MM.1S (cell line): ENCODE results near the gene LBHD2.

Experiments used
- DNase-seq: peaks from one replicate; pipeline ENCODE4 v3.0.0-alpha.2; 2015
- H2AFZ ChIP-seq: fragments of 300-600 bp; sonication (generic); 2 replicates; pipeline ENCODE4 v1.6.0; 2016; ENCODE audit warnings: antibody characterized with exemption, low read length
- H3F3A ChIP-seq: fragments of 300-600 bp; sonication (generic); 2 replicates; pipeline ENCODE4 v1.6.1; 2016; ENCODE audit warnings: mild to moderate bottlenecking, antibody characterized with exemption, low read length, moderate library complexity, mixed read lengths; ENCODE audit not compliant: insufficient read depth
- H3K27ac ChIP-seq: fragments of 300-600 bp; sonication (generic); 2 replicates; pipeline ENCODE4 v1.5.1; 2016; ENCODE audit warnings: mild to moderate bottlenecking, low read length
- H3K27me3 ChIP-seq: fragments of 300-600 bp; sonication (generic); replicated peaks from 2 replicates; pipeline ENCODE4 v1.6.0; 2016; ENCODE audit warnings: low read length; ENCODE audit not compliant: insufficient read depth
- H3K36me3 ChIP-seq: fragments of 300-600 bp; sonication (generic); replicated peaks from 2 replicates; pipeline ENCODE4 v1.6.1; 2016; ENCODE audit warnings: mild to moderate bottlenecking, low read length, mixed read lengths; ENCODE audit not compliant: insufficient read depth
- H3K4me1 ChIP-seq: fragments of 300-600 bp; sonication (generic); 2 replicates; pipeline ENCODE4 v1.6.1; 2016; ENCODE audit warnings: low read length, mixed read lengths
- H3K4me2 ChIP-seq: fragments of 300-600 bp; sonication (generic); 2 replicates; pipeline ENCODE4 v1.6.0; 2016; ENCODE audit warnings: low read depth, low read length
- H3K4me3 ChIP-seq: fragments of 300-600 bp; sonication (generic); 2 replicates; pipeline ENCODE4 v1.5.1; 2016; ENCODE audit warnings: low read length, mixed read lengths
- H3K79me2 ChIP-seq: fragments of 300-600 bp; sonication (generic); 2 replicates; pipeline ENCODE4 v1.6.1; 2016; ENCODE audit warnings: mixed run types, low read length, mixed read lengths
- H3K9ac ChIP-seq: fragments of 300-600 bp; sonication (generic); 2 replicates; pipeline ENCODE4 v1.6.1; 2016; ENCODE audit warnings: low read length, mixed read lengths
- H3K9me2 ChIP-seq: fragments of 300-600 bp; sonication (generic); replicated peaks from 2 replicates; pipeline ENCODE4 v1.6.1; 2016; ENCODE audit warnings: mild to moderate bottlenecking, low read length, mixed read lengths; ENCODE audit not compliant: insufficient read depth
- H3K9me3 ChIP-seq: fragments of 300-600 bp; sonication (generic); replicated peaks from 2 replicates; pipeline ENCODE4 v1.6.1; 2016; ENCODE audit warnings: mild to moderate bottlenecking, low read length, mixed read lengths; ENCODE audit not compliant: insufficient read depth
- H4K20me1 ChIP-seq: fragments of 300-600 bp; sonication (generic); 2 replicates; pipeline ENCODE4 v1.6.1; 2016; ENCODE audit warnings: mild to moderate bottlenecking, low read length, moderate library complexity, mixed read lengths; ENCODE audit not compliant: insufficient read depth
- EZH2 ChIP-seq: fragments of 300-600 bp; sonication (generic); optimal IDR thresholded peaks from 2 replicates; pipeline ENCODE3; 2017; ENCODE audit warnings: low read depth, mild to moderate bottlenecking, antibody characterized with exemption, low read length, mixed read lengths
- EZH2phosphoT487 ChIP-seq: fragments of 300-600 bp; sonication (generic); IDR thresholded peaks from 2 replicates; pipeline ENCODE4 v1.6.1; 2018; ENCODE audit warnings: antibody characterized with exemption, low read length
- TF ChIP-seq, protein P1 (sequence below): fragments of 300-600 bp; sonication (generic); IDR thresholded peaks from 2 replicates; pipeline ENCODE4 v1.5.1; 2016; ENCODE audit warnings: antibody characterized with exemption, low read length, mixed read lengths

Gene LBHD2

DNA sequence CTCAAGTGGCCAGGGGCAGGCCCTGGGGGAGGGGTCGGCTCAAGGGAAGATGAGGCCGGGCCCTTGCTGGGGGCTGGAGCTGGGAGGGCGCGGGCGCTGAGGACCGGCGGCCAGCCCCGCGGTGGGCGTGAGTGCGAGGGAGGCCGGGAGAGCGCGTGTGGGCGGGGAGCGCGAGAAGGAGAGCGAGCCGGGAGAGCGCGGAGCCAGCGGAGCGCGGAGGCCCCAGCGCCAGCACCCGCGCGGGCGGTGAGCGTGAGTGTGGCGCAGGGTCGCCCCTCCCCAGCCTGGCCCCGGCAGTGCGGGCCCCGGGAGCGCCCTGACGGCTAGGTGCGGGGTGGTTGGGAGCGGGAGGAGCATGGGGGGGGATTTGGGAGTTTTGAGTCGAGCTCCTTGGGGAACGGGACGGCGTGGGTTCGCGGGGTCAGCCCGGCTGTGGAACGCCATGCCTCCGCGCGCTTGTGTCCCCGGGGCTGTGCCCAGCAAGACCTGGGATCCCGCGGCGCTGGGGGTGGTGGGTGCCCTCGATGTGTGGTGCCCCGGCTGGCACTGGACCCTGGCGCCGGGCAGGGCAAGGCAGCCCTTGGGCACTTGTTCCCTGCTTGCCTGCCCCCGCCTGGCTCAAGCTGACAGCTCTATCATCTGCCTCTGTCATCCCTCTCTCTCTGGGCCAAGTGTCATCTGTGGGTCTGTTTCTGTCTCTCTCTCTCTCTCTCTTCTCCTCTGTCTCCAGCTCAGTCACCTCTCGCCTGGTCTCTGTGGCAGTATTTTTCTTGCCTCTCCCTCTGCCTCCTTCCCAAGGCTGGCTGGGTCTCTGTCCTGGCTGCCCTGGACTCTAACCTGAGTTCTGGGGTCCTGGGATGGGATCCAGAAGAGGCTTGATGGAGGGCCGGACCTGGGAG lies at the start of gene LBHD2:
Gene LBHD2 (plus strand): TSS at position 190 of the 899 bp plus-strand sequence. CDS start 1,803 bp downstream, outside the sequence.
- Histone ChIP-seq H3K9me2 (no peaks in the 10 kb centered on the region), H3K36me3 (no peaks in the 10 kb centered on the region), H3K4me3 (no peak within 1 kb of the TSS), H2AFZ (no peak within 1 kb of the TSS), H3K27ac (no peak within 1 kb of the TSS), H3K79me2 (no peaks in the 10 kb centered on the region), H3K9me3 (no peaks in the 10 kb centered on the region), H3K9ac (no peak within 1 kb of the TSS), H3K4me2 (no peak within 1 kb of the TSS), H3F3A (no peaks in the 10 kb centered on the region), H3K27me3 (no peaks in the 10 kb centered on the region; the same call in 1 of the 2 replicates), H3K4me1 (no peaks in the 10 kb centered on the region), H4K20me1 (no peaks in the 10 kb centered on the region)
- TF ChIP-seq EZH2phosphoT487 (no peak), EZH2 (no peak)
- TF ChIP-seq, protein P1, sequence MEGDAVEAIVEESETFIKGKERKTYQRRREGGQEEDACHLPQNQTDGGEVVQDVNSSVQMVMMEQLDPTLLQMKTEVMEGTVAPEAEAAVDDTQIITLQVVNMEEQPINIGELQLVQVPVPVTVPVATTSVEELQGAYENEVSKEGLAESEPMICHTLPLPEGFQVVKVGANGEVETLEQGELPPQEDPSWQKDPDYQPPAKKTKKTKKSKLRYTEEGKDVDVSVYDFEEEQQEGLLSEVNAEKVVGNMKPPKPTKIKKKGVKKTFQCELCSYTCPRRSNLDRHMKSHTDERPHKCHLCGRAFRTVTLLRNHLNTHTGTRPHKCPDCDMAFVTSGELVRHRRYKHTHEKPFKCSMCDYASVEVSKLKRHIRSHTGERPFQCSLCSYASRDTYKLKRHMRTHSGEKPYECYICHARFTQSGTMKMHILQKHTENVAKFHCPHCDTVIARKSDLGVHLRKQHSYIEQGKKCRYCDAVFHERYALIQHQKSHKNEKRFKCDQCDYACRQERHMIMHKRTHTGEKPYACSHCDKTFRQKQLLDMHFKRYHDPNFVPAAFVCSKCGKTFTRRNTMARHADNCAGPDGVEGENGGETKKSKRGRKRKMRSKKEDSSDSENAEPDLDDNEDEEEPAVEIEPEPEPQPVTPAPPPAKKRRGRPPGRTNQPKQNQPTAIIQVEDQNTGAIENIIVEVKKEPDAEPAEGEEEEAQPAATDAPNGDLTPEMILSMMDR = no peak
- no peak for DNase-seq

DNA sequence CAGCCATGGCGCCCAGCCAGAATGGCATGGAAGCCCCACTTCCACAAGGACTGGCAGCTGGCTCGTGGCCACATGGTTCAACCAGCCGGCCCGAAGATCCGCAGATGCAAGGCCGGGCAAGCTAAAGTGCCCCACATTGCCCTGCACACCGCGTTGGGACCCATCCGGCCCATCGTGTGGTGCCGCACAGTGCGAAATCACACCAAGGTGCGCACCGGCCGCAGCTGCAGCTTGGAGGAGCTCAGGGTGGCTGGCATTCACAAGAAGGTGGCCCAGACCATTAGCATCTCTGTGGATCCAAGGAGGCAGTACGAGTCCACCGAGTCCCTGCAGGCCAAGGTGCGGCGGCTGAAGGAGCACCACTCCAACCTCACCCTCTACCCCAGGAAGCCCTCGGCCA lies 42.5 kb upstream of the LBHD2 start:
- Histone ChIP-seq H3K4me3 (no peak overlapping the region), H3K4me2 (no peak overlapping the region), H4K20me1 (no peaks in the 10 kb centered on the region), H3K9me3 (no peaks in the 10 kb centered on the region), H2AFZ (no peak overlapping the region), H3K79me2 (no peaks in the 10 kb centered on the region), H3F3A (peaks cover 4% of the 10 kb centered on the region; the same call in 1 of the 2 replicates), H3K9ac (no peak overlapping the region), H3K27me3 (no peaks in the 10 kb centered on the region), H3K9me2 (no peaks in the 10 kb centered on the region), H3K36me3 (no peaks in the 10 kb centered on the region), H3K4me1 (no peaks in the 10 kb centered on the region), H3K27ac (no peak overlapping the region)
- TF ChIP-seq EZH2phosphoT487 (no peak), EZH2 (no peak)
- TF ChIP-seq, protein P1 = no peak
- DNase-seq = no peak

DNA sequence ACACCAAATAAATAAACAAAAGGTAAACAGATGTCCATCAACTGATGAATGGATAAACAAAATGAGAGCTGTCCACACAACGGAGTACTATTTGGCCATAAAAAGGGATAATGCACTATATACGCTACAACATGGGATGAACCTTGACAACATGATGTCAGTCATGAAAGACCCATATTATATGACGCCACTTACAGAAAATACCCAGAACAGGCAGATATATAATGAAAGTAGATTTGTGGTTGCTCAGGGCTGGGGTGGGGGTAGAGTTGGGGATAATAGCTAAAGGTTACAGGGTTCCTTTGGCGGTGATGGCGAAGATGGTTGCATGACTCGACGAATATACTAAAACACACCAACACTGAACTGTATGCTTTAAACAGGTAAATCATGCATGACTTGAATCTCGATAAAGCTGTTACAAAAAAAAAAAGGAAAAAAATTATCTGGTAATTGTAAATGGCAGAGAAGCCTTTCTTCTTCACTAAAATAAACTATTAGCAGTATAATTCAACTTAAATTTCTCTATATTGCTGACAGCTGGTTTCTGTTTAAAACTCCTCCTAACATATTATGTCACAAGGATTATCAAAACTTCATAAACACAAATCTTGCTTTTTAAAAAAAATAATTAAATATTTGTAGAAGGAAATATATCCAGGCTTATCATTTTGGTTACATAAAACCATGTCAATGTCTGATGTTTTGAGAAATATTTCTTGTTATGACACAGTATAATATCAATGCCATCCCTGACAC lies 40.6 kb upstream of the LBHD2 start:
- Histone ChIP-seq H3F3A (peaks cover 4% of the 10 kb centered on the region; the same call in 1 of the 2 replicates), H2AFZ (no peak overlapping the region), H4K20me1 (no peaks in the 10 kb centered on the region), H3K27ac (no peak overlapping the region), H3K79me2 (no peaks in the 10 kb centered on the region), H3K4me3 (no peak overlapping the region), H3K4me1 (no peaks in the 10 kb centered on the region), H3K9me2 (no peaks in the 10 kb centered on the region), H3K27me3 (no peaks in the 10 kb centered on the region), H3K9me3 (no peaks in the 10 kb centered on the region), H3K9ac (no peak overlapping the region), H3K4me2 (peak overlapping the region; percentile 21; the same call in 1 of the 2 replicates), H3K36me3 (no peaks in the 10 kb centered on the region)
- no peak for DNase-seq
- TF ChIP-seq EZH2phosphoT487 (no peak), EZH2 (no peak)
- TF ChIP-seq, protein P1 = no peak
